ENCODE measurements around the gene SF3A2. TPM values are rescaled to one million over a fixed set of nuclear protein-coding genes. Genes with fewer than 3 reads are reported as not detected.

The SF3A2 gene
- total RNA-seq (17.9 and 21.2 TPM in 2 replicates), polyA plus RNA-seq (75.3 and 81.1 TPM in 2 replicates)

- Histone ChIP-seq H3K36me3 (replicated peaks; ENCODE audit: insufficient read depth, low read depth) (no peaks in the 10 kb centered on the region), H4K20me1 (ENCODE audit: insufficient read depth, poor library complexity, severe bottlenecking) (peaks cover 34% of the 10 kb centered on the region), H3K27me3 (no peaks in the 10 kb centered on the region), H3K9me3 (ENCODE audit: low read depth) (no peaks in the 10 kb centered on the region), H3K4me3 (peak within 1 kb of the TSS; percentile 82), H3K9me2 (replicated peaks; ENCODE audit: insufficient read depth) (no peaks in the 10 kb centered on the region), H3K27ac (peak within 1 kb of the TSS; percentile 97), H3K4me1 (ENCODE audit: insufficient read depth) (peaks cover 50% of the 10 kb centered on the region), H3K79me2 (peaks cover 85% of the 10 kb centered on the region), H2AFZ (peak within 1 kb of the TSS; percentile 59), H3K4me2 (peak within 1 kb of the TSS; percentile 84)
- no peak for TF ChIP-seq EZH2phosphoT487 (IDR thresholded peaks at IDR 0.05; ENCODE audit: low read depth, severe bottlenecking, unreplicated experiment)
- TF ChIP-seq EZH2 (IDR thresholded peaks at IDR 0.05; ENCODE audit: borderline replicate concordance), result no peak
- peak; percentile 100 for TF ChIP-seq CTCF (IDR thresholded peaks at IDR 0.05; ENCODE audit: poor library complexity)
- DNase-seq (ENCODE audit: low spot score), result peak; percentile 99
- under 1% methylated on average over 76 of the region's 80 CpGs for WGBS (ENCODE audit: low lambda C conversion rate, missing lambda C conversion rate)
Measured at GRCh38 chr19:2236314-2237050, at the start of gene SF3A2, which contains the start of gene PLEKHJ1. SF3A2 (plus strand) TSS chr19:2236824; CDS start chr19:2243419, 6,595 bp downstream. PLEKHJ1 (minus strand) TSS chr19:2236329; CDS start chr19:2236248, 81 bp downstream.

GRCh38 chr19:2187159-2187558 lies 49.5 kb upstream of the SF3A2 start:
- H4K20me1 ChIP-seq (ENCODE audit: insufficient read depth, poor library complexity, severe bottlenecking), result peaks cover 15% of the 10 kb centered on the region
- H3K36me3 ChIP-seq (replicated peaks; ENCODE audit: insufficient read depth, low read depth), result no peaks in the 10 kb centered on the region
- peaks cover 61% of the 10 kb centered on the region for H3K79me2 ChIP-seq
- H3K4me3 ChIP-seq, result no peak overlapping the region
- no peak for DNase-seq (ENCODE audit: low spot score)
- H2AFZ ChIP-seq, result no peak overlapping the region
- peak overlapping the region; percentile 63 for H3K4me2 ChIP-seq
- no peaks in the 10 kb centered on the region for H3K9me2 ChIP-seq (replicated peaks; ENCODE audit: insufficient read depth)
- H3K9me3 ChIP-seq (ENCODE audit: low read depth), result no peaks in the 10 kb centered on the region
- no peaks in the 10 kb centered on the region for H3K27me3 ChIP-seq
- no peak for TF ChIP-seq EZH2 (IDR thresholded peaks at IDR 0.05; ENCODE audit: borderline replicate concordance)
- no peak for TF ChIP-seq CTCF (IDR thresholded peaks at IDR 0.05; ENCODE audit: poor library complexity)
- no peak for TF ChIP-seq EZH2phosphoT487 (IDR thresholded peaks at IDR 0.05; ENCODE audit: low read depth, severe bottlenecking, unreplicated experiment)
- H3K27ac ChIP-seq, result peak overlapping the region; percentile 76
- 94% methylated on average over 13 of the region's 13 CpGs for WGBS (ENCODE audit: low lambda C conversion rate, missing lambda C conversion rate)
- peaks cover 17% of the 10 kb centered on the region for H3K4me1 ChIP-seq (ENCODE audit: insufficient read depth)

GRCh38 chr19:2188708-2189385 lies 47.8 kb upstream of the SF3A2 start:
- no peaks in the 10 kb centered on the region for H3K36me3 ChIP-seq (replicated peaks; ENCODE audit: insufficient read depth, low read depth)
- H3K4me1 ChIP-seq (ENCODE audit: insufficient read depth), result peaks cover 16% of the 10 kb centered on the region
- no peak for TF ChIP-seq CTCF (IDR thresholded peaks at IDR 0.05; ENCODE audit: poor library complexity)
- no peak for TF ChIP-seq EZH2phosphoT487 (IDR thresholded peaks at IDR 0.05; ENCODE audit: low read depth, severe bottlenecking, unreplicated experiment)
- TF ChIP-seq EZH2 (IDR thresholded peaks at IDR 0.05; ENCODE audit: borderline replicate concordance), result no peak
- DNase-seq (ENCODE audit: low spot score), result no peak
- H3K27ac ChIP-seq, result no peak overlapping the region
- 95% methylated on average over 19 of the region's 19 CpGs for WGBS (ENCODE audit: low lambda C conversion rate, missing lambda C conversion rate)
- H3K9me3 ChIP-seq (ENCODE audit: low read depth), result no peaks in the 10 kb centered on the region
- H4K20me1 ChIP-seq (ENCODE audit: insufficient read depth, poor library complexity, severe bottlenecking), result peaks cover 10% of the 10 kb centered on the region
- H3K27me3 ChIP-seq, result no peaks in the 10 kb centered on the region
- H3K4me2 ChIP-seq, result no peak overlapping the region
- H3K9me2 ChIP-seq (replicated peaks; ENCODE audit: insufficient read depth), result no peaks in the 10 kb centered on the region
- no peak overlapping the region for H2AFZ ChIP-seq
- peaks cover 44% of the 10 kb centered on the region for H3K79me2 ChIP-seq
- H3K4me3 ChIP-seq, result no peak overlapping the region

Data from hepatocyte (in vitro differentiated cells).